ENCODE results near the gene GRAMD1A. TPM values are rescaled to one million over a fixed set of nuclear protein-coding genes. Genes with fewer than 3 reads are reported as not detected.

The GRAMD1A gene
- total and polyA plus RNA-seq, 9 of the 15 experiments (the other 6 are each of a cell fraction or from before 2014, with no cell fraction given) = 1.4 to 63.8 (median 38.5) TPM

DNA sequence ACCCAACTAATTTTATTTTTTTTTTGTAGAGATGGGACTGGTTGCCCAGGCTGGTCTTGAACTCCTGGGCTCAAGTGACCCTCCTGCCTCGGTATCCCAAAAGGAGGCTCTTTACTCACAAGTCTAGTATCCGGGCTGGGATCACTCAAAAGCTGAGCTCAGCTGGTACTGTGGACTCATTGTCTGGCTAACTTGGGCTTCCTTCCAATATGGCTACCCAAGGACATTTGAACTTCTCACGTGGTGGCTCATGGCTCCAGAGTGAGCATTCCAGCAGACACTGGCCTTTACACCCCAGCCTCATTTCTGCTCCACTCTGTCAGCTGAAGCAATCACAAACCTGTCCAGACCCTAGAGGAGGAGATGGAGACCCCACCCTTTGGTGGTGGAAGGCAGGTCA is 70.3 kb downstream of the GRAMD1A start:
- Histone ChIP-seq H3K4me3 (no peak overlapping the region), H3K27ac (ENCODE audit: extremely low read depth, low read depth, low read length) (no peak overlapping the region), H3K79me2 (ENCODE audit: control insufficient read depth, insufficient read depth, low read length) (no peaks in the 10 kb centered on the region), H3K9me3 (replicated peaks; ENCODE audit: control insufficient read depth, insufficient read depth, low read depth, low read length) (peaks cover 5% of the 10 kb centered on the region; the same call in 1 of the 2 replicates), H4K20me1 (replicated peaks; ENCODE audit: control insufficient read depth, insufficient read depth, low read length) (no peaks in the 10 kb centered on the region), H3K9me1 (ENCODE audit: control insufficient read depth, insufficient read depth, low read length) (no peaks in the 10 kb centered on the region), H3K9ac (ENCODE audit: insufficient read depth in 1 of 2, low read depth in 2 of 2, low read length in 2 of 2) (no peak overlapping the region), H3K27me3 (ENCODE audit: control insufficient read depth in 2 of 2, insufficient read depth in 2 of 2, low read length in 2 of 2) (peaks cover under 1 to 20% of the 10 kb centered on the region in 2 experiments; a peak in 2 of 5 replicates), H3K36me3 (ENCODE audit: control insufficient read depth, insufficient read depth, low read length) (no peaks in the 10 kb centered on the region), H3K4me2 (ENCODE audit: insufficient read depth, low read length) (no peak overlapping the region), H2AFZ (ENCODE audit: low read depth, low read length) (no peak overlapping the region), H3K4me1 (replicated peaks in 1 of 2; ENCODE audit: control insufficient read depth in 2 of 2, insufficient read depth in 2 of 2, low read length in 2 of 2) (peaks cover 5 to 26% of the 10 kb centered on the region in 2 experiments; a peak in 3 of 5 replicates)
- WGBS (ENCODE audit: insufficient coverage, low coverage, missing lambda C conversion rate) = 8% methylated on average over 3 of the region's 3 CpGs
- FAIRE-seq = no peak
- DNase-seq (ENCODE audit: extremely low read depth in 1 of 4, low spot score in 3 of 4) = peak in 2 of 4 experiments; percentile 38 to 39
- in situ Hi-C loops (cut with MboI) = no loop called here
- TF ChIP-seq PCBP2 (IDR thresholded peaks at IDR 0.05; ENCODE audit: low read depth, low read length, poor library complexity, severe bottlenecking) (no peak), YY1 (IDR thresholded peaks at IDR 0.05; ENCODE audit: borderline replicate concordance in 1 of 3, control insufficient read depth in 1 of 3, extremely low read depth in 1 of 3, insufficient read depth in 3 of 3, insufficient read length in 1 of 3, insufficient replicate concordance in 2 of 3, low read depth in 1 of 3, low read length in 2 of 3) (peak; percentile 31 to 83 (median 41))
- BruUV-seq (replicated peaks) = no TSS peak
- POLR2A ChIA-PET = interaction anchor here (1.0 to 1.4 kb wide), 3 partner anchors 9 to 16 kb away, joined by 3 to 4 read pairs (median 3); no protein-coding TSS in a partner anchor
- CTCF ChIA-PET (ENCODE audit: low intra/inter-chr PET ratio) = no interaction called here
- intact Hi-C loops (cut with micrococcal nuclease) = no loop called here
- ATAC-seq = no peak

DNA sequence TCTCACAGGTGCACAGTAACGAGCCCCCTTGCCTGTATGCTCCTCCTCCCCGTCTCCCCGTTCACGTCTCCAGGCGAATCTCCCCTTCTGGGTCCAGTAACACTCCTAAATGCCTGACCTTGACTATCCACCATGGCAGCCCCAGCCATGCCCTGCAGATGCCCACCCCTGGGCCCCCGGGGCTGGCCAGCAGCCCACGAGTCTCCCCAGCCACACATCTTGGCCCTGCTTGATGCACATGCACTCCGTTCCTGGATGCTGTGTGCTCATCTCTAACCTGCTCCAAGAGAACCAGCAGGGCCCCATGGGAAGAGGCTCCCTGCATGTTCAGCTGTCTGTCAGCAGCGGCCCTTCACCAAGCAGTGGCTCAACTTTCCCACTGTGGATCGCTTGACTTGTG is 73.4 kb downstream of the GRAMD1A start:
- WGBS (ENCODE audit: insufficient coverage, low coverage, missing lambda C conversion rate) = 26% methylated on average over 10 of the region's 10 CpGs
- no peaks in the 10 kb centered on the region for H3K79me2 ChIP-seq (ENCODE audit: control insufficient read depth, insufficient read depth, low read length)
- BruUV-seq (replicated peaks) = no TSS peak
- H2AFZ ChIP-seq (ENCODE audit: low read depth, low read length) = no peak overlapping the region
- ChIA-PET CTCF (ENCODE audit: low intra/inter-chr PET ratio) (no interaction called here), POLR2A (no interaction called here)
- no peaks in the 10 kb centered on the region for H4K20me1 ChIP-seq (replicated peaks; ENCODE audit: control insufficient read depth, insufficient read depth, low read length)
- peaks cover 5% of the 10 kb centered on the region; the same call in 1 of the 2 replicates for H3K9me3 ChIP-seq (replicated peaks; ENCODE audit: control insufficient read depth, insufficient read depth, low read depth, low read length)
- TF ChIP-seq FOXP1 (CRISPR knock-in tag; IDR thresholded peaks at IDR 0.05) = no peak
- TF ChIP-seq ZNF316 (IDR thresholded peaks at IDR 0.05) = no peak
- TF ChIP-seq CREBBP (IDR thresholded peaks at IDR 0.05; ENCODE audit: low read depth, low read length) = no peak
- no peak for TF ChIP-seq CAMTA2 (CRISPR knock-in tag; conservative IDR thresholded peaks at IDR 0.05)
- no peak for TF ChIP-seq ZNF507 (tag; conservative IDR thresholded peaks at IDR 0.05)
- TF ChIP-seq TAF1 (IDR thresholded peaks at IDR 0.05; ENCODE audit: control insufficient read depth, extremely low read depth, insufficient read depth, low read length, severe bottlenecking) = no peak
- TF ChIP-seq, protein P1, sequence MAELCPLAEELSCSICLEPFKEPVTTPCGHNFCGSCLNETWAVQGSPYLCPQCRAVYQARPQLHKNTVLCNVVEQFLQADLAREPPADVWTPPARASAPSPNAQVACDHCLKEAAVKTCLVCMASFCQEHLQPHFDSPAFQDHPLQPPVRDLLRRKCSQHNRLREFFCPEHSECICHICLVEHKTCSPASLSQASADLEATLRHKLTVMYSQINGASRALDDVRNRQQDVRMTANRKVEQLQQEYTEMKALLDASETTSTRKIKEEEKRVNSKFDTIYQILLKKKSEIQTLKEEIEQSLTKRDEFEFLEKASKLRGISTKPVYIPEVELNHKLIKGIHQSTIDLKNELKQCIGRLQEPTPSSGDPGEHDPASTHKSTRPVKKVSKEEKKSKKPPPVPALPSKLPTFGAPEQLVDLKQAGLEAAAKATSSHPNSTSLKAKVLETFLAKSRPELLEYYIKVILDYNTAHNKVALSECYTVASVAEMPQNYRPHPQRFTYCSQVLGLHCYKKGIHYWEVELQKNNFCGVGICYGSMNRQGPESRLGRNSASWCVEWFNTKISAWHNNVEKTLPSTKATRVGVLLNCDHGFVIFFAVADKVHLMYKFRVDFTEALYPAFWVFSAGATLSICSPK (IDR thresholded peaks at IDR 0.05; ENCODE audit: borderline replicate concordance) = no peak
- TF ChIP-seq SMARCB1 (IDR thresholded peaks at IDR 0.05; ENCODE audit: insufficient read length, low read depth) = no peak
- TF ChIP-seq RAD51 (IDR thresholded peaks at IDR 0.05; ENCODE audit: borderline replicate concordance, low read depth) = no peak
- no peak for TF ChIP-seq NCOA1 (IDR thresholded peaks at IDR 0.05; ENCODE audit: low read depth)
- no peak overlapping the region for H3K4me2 ChIP-seq (ENCODE audit: insufficient read depth, low read length)
- H3K27ac ChIP-seq (ENCODE audit: extremely low read depth, low read depth, low read length) = no peak overlapping the region
- no peaks in the 10 kb centered on the region for H3K36me3 ChIP-seq (ENCODE audit: control insufficient read depth, insufficient read depth, low read length)
- no peak overlapping the region for H3K4me3 ChIP-seq
- H3K9ac ChIP-seq (ENCODE audit: insufficient read depth in 1 of 2, low read depth in 2 of 2, low read length in 2 of 2) = no peak overlapping the region
- no peak for ATAC-seq
- in situ Hi-C loops (cut with MboI) = no loop called here
- FAIRE-seq = no peak
- H3K27me3 ChIP-seq (ENCODE audit: control insufficient read depth in 2 of 2, insufficient read depth in 2 of 2, low read length in 2 of 2) = peaks cover 23 to 50% of the 10 kb centered on the region in 2 experiments; a peak in 4 of 5 replicates
- DNase-seq (ENCODE audit: extremely low read depth in 1 of 4, low spot score in 3 of 4) = no peak
- intact Hi-C loops (cut with micrococcal nuclease) = no loop called here
- peaks cover 1 to 27% of the 10 kb centered on the region in 2 experiments; a peak in 3 of 5 replicates for H3K4me1 ChIP-seq (replicated peaks in 1 of 2; ENCODE audit: control insufficient read depth in 2 of 2, insufficient read depth in 2 of 2, low read length in 2 of 2)
- no peaks in the 10 kb centered on the region for H3K9me1 ChIP-seq (ENCODE audit: control insufficient read depth, insufficient read depth, low read length)
